Kasumi-1 (cell line): ENCODE data around the gene SLC22A17.
A peak's percentile ranks its signal among the peaks of the same experiment; 100 is the strongest.

ENCODE experiments used
- DNase-seq, 2 experiments: peaks; one replicate each; lab custom pipeline; 2025; lab: John Stamatoyannopoulos, UW

The SLC22A17 gene

DNA sequence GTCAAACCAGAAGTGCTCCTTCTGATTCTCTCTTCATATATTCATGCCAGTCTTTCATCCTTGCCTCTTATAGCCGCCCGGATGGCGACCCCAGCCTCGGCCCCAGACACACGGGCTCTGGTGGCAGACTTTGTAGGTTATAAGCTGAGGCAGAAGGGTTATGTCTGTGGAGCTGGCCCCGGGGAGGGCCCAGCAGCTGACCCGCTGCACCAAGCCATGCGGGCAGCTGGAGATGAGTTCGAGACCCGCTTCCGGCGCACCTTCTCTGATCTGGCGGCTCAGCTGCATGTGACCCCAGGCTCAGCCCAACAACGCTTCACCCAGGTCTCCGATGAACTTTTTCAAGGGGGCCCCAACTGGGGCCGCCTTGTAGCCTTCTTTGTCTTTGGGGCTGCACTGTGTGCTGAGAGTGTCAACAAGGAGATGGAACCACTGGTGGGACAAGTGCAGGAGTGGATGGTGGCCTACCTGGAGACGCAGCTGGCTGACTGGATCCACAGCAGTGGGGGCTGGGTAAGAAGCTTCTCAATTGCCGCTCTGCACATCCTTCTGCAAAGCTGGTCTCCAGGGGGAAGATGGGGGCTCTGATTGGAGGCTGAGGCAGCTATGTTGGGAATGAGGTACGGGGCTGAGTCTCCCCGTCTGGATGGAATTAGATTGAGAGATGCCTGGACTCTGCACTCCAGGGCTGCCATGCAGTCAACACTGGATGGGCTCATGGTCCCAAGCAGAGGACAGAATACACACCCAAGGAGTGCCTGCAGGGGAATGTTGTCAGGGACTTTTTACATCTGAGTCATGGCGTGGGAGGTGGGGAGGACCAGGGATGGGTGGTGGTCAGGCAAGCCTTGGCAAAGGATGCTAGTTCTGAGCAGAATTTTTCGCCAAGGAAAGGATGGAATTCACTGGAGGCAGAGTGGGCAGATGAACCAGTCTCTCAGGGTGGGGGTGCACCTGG is 44.7 kb downstream of the SLC22A17 start:
- DNase-seq, result no peak

DNA sequence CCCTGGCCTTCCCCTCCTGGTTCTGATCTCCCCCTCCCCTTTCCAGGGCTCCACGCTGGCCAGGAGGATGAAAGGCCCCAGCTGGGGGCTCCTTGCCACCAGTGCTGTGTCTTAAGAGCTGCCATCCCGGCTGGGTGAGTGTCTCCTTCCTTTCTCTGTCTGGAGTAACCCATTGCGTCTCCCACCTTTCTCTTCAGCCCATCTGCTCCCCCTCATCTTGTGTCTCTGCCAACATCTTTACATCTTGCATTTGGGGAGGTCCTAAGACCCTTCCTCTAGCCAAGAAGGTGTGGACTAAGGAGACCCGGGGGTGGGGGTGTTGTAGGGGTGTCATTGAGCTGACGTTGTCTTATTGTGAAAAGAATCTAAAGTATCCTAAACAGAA is 45.5 kb downstream of the SLC22A17 start:
- no peak for DNase-seq

DNA sequence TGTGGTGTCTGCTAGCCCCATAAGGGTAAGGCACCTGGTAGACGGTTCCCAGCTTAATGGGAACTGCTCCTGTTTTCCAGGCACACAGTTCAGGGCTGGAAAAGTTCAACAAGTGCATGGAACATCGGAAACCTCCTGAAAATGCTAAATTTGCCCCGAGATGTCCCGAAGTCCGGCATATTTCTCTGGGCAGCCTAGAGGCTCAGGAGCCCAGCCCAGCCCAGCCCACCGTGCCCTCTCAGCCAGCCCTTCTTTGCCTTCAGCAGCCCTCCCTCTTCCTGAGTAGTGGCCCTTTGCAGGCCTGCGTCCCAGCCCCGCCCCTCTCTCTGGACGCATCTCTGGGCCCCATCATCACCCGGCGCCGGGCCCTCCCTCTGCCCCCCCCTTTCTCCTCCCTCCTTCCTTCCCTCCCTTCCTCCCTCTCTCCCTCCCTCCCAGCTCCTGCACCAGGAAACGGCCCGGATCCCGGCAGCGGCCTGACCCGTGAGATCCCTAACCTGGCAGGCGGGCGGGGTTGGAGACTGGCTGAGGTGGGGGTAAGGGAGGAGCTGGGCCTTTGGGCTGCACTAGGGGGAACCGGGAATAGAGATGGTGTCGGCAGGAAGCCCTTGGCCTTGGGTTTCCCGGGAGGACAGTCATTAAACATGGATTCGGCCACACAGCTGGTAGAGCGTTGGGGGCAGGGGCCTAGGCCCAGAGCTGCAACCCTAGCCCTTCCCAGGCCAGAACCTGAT is 46.1 kb downstream of the SLC22A17 start, which contains the start of gene BCL2L2:
BCL2L2 (plus strand) TSS at position 422 of the 734 bp plus-strand sequence. CDS start 935 bp downstream, outside the sequence.
- peak; percentile 80 for DNase-seq

DNA sequence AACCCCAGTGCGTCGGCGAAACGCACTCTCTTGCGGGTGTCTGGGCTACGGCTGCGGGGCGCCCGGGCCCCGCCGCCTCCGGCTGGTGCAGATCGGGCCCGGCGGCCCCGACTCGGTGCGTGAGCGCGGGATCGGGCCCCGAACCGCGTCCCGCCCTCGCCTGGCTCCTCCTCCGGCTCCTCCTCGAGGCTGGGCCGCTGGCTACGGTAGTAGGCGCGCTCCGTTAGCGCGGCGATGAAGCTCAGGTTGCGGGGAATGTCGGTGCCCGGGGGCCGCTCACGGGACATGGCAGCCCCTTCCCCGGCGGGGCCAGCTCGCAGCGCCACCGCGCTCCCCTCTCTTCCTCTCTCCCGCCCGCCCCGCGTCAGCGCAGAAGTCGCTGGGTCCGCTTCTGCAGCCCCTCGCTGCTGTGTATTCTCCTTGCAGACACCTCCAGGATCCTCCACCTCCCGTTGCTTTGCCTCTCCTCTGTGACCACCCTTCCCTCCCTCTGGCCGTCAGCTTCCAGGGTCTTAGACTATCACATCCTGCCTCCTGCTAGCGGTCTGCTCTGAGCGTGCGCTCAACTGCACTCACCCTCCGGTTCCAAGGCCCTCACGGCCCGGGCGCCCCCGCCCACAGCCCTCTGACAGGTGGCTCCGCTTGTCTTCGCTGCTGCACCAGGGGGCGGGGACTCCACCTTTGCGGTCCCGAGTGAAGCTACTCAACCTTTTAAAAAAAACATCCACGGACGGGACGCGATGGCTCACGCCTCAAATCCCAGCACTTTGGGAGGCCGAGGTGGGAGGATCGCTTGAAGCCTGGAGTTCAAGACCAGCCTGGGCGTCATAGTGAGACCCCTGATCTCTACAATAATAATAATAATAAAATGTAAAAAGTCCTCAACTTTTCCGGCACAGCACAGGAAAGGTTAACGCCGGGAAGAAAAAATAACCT is 50.1 kb downstream of the SLC22A17 start, which contains the start of gene PPP1R3E:
PPP1R3E (minus strand) TSS at position 570 of the 936 bp plus-strand sequence; CDS start at position 287, 283 bp downstream.
- DNase-seq, result peak; percentile 58 to 63

DNA sequence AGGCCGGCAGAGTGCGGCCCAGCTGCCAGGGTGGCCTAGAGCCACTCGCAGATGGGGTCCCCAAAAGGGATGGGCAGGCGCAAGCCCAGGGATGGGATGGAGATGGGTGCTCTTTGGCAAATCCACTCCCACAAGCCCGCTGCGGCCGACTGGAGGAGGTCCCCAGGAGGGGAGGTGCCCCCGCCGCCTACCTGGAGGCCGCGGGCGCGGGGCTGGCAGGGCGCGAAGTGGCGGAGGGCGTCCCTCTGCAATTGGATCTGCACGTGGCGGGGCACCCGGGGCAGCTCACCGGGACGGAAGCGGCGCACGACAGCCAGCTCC is 50.8 kb downstream of the SLC22A17 start:
- DNase-seq, result no peak

DNA sequence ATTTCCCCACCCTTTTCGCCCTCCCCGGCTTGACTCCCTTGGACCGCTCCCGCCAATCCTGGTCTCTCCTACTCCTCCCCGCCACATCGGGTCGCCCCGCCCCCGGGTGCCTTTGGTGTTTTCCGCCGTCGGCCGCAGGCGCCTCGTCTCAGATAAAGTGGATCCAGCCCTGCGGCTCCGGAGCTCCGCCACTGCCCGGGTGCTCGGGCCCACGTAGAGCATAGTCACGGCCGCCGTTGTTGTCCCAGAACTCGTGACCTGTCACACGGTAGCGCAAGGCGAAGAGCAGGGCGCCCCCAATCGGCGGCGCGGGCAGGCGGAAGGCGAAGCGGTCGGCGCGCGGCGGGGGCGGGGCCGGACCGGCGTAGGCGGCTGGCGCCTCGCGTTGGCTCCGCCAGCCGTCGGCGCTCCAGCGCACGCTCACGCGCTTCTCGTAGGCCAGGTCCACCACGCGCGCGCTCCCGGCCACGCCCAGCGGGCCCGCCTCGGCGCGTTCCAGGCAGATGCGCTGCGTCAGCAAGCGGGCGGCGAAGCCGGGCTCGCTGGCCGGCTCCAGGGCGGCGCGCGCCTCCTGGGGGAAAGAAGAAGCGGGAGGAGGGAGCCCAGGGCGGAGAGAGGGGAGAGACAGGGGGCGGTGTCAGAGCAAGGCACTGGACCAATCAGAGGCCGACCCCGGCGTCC is 51.3 kb downstream of the SLC22A17 start:
- DNase-seq, result peak; percentile 94 to 96

DNA sequence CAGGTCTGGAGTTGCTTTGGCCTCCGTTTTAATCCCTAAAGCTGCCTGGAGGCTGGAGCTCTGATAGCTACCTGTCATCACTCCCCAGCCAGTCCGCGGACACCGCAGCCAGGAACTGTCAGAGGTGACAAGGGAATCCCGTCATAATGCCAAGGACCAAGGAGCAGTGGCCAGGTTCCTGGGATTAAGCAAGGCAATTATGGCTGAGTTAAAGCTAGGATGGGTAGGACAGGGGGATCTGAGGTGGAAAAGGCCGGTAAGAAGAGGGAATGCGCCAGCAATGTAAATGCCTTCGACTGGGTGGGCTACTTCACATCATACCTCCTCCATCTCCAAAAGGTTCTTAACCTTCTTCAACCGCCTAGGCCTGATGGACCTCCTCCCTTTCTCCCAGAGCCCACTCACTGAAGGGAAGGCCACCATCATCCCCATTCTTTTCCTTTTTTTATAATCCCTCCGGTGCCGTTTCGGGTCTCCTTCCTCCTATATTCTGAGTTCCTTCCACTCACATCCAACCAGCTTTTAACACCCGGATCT is 51.9 kb downstream of the SLC22A17 start:
- DNase-seq, result no peak

DNA sequence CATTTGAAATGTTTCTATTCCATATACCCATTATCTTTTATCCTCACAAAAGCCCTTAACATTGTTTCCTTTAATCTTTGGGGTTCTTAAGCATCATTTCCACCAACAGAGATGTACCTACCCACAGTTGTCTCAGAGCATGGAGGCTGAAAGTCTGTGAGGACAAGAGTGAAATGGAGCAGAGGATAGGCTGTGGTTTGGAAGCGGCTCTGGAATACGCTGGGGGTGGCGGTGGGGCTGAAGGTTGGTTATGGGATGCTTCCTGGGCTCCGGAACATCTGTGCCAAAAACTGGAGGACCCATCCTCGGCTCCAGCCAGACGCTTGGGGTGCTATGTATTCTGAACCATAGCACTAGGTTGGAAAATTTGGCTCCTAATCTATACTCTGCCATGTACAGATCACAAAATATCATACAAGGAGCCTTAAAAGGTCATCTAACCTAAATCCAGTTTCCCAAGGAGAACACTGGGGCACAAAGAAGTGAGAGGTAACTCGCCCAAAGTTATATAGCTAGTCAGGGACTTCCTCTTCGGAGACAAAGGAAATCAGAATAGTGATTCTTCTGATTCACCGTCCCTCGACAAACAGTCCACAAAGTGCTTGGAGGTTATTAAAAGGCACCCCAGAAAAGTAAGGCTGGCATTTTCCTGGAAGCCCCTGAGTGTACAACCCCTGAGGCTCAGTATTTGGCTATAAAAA is 52.6 kb downstream of the SLC22A17 start:
- DNase-seq, result no peak

DNA sequence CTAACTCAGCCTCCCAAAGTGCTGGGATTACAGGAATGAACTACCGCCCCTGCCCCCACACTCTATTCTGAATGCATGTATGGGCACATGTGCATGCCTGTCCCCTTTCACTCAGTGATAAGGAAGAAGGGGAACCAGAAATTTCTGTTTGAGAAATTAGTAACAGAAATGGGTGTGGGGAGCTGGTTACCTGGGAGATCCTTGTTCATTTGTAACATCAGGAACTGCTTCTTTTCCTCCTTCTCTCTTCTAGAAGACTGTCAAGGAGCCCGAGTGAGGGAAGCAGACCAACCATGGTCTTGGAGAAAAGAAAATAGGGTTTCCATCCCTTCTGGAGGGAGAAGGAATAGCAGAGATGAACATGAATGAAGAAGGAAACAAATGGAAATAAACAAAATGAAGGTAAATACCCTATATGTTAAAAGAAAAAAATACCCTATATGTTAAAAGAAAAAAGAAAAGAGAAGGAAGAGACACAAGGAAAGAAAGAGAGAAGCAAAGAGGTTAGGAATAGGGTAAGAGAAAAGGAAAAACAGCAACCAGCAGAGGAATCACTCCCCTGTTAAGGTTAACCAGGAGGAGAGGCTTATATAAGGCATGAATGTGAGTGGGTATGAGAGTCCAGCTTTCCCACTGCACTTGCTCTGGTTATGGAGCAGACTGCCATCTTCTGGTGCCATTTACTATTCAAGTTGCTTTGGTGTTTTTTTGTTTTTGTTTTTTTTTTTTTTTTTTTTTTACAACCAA is 53.3 kb downstream of the SLC22A17 start:
- peak; percentile 5 to 16 for DNase-seq

DNA sequence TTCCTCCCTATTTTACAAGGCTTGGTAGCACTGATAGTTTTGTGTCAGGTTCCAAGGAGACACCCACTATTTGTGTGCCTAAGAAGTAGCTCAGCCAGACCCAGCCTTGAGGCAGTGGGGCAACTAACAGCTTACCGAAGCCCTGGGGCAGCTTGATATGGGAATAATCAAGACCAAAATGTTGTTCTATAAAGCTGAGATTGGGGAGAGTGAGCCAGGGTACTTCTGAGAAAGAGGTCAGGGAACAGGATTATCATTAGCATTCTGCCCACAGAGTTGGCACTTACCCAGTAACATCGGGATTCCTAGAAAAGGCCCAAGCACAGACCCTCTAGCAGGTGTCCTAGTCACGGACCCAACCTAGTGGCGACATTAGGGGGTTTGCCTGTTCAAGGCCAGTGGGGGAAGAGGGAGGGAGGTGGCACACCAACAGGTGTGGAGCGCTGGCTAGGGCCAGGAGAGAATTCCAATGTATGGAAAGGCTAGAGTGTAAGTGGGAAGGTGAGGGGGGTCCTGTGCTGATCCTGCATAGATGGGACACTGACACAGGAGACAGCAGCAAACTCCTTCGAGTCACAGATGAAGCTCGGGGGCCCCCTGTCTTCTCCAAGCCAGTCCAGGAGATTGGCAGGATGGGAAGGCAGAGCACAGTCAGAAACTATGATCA is 54.9 kb downstream of the SLC22A17 start:
- DNase-seq, result no peak

DNA sequence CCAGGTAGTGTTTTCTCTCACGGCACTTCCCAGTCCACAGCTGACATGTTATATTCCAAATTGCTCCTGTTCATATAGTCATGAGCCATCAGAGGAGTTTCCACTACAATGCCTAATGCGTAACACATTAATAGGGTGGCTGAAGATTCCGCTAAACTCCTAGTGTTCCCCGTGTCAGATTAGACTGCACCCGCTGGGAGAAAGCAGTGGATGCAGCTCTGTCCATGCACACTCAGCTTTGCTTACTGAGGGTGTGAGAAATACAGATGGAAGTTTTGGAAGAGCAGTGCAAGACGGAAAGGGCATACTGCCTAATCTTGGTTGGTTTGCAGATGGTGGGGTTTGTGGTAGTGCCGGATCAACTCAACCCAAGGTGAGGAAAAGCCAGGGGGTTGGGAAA is 55.6 kb downstream of the SLC22A17 start:
- no peak for DNase-seq
